ENCODE data around the gene FAT3. TPM values are rescaled to one million over a fixed set of nuclear protein-coding genes. Genes with fewer than 3 reads are reported as not detected.

Gene FAT3
- total RNA-seq, 2 donors from 2014 or later: 0.06 to 0.73 TPM

DNA sequence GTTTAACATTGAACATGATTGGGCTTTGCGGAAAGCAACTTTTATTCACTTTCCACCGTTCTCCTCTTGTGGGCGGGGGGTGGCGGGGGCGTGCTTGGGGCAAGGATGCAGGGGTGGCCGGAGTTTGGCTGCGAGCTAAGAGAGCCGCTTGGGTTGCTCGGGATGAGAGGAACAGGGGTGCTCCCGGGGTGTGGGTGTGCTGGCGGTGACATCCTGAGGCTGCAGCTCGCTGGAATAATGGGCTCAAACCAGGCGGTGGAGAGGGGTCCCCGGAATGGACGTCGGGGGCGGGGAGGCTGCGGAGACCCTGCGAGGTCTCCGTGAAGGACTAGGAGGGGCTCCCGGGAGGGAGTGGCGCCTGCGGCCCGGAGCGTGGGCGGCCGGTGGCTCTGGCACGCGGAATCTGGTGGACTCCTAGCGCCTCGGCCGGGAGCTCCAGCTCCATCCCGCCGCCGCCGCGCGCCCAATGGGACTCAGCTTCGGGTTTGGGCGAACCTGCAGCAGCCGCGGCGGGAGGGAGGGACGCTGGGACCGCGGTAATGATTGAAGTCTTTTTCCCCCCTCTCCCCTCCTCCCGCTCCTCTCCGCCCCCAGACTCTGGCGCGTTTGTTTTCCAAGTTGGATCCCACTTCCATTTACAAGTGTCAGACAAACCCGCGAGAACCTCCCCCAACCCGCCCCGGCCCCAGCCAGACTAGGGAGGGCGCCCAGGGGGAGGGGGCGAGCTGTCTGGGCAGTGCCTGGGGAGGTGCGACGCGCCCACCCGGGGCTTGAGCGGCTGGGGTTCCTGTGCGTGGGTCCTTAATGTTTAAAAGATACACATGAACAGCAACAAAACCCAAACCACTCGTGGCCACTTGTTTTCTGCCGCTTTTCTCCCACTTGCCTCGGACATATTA is 2.0 kb downstream of the FAT3 start:
- ATAC-seq (no peak), DNase-seq (no peak)
- intact Hi-C loops (cut with DNase I, micrococcal nuclease): no loop called here

DNA sequence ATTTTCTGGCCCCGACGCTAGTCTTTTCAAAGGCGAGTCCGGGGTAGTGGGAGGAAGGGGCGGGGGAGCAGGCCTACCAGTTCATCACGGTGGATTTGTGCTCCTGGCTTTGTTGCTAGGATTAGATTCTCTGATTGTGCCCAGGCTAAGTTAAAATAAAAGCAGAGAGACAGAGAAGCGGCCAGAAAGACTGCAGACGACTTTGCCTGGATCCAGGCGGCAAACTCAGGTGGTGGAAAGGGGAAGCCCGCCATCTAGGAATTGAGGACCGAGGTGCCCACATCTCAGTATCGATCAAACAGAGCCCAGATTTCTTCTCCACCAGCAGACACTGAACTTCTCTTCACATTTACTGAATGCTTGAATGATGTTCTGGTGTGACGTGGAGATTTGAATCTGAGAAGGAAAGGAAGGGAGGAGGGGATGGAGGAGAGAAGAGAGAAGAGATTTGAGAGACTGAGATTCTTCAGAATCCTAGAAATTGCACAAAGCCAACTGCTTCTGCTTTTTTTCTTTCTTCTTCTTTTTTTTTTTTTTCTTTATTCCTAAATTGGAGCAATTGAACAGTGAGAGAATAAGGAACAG is 2.7 kb downstream of the FAT3 start:
- ATAC-seq: no peak
- DNase-seq: no peak
- intact Hi-C loops (cut with DNase I, micrococcal nuclease): no loop called here

GRCh38 chr11:92227959-92228935 is 3.6 kb downstream of the FAT3 start:
- intact Hi-C loops (cut with DNase I, micrococcal nuclease): no loop called here
- ATAC-seq (no peak), DNase-seq (no peak)

DNA sequence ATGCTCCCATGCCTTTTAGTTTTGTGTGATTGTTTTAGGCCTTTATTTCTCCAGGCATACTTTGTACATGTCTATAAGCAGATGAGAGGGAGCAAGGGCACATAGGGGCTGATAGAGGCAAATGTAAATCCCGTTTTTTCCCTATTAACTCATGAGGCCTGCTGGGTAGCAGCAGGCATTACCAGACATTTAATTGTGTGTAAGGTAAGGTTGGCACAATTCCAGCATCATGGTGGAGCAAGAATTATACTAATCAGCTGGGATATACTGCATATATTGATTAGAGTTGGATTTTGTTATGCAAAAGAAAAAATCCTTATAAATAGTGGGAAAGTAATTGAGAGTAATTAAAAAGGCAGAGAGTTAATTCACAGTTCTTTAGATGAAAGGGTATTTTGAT is 12.2 kb downstream of the FAT3 start:
- no peak for ATAC-seq
- DNase-seq: no peak
- intact Hi-C loops (cut with DNase I, micrococcal nuclease): no loop called here

GRCh38 chr11:92240916-92241315 is 16.3 kb downstream of the FAT3 start:
- intact Hi-C loops (cut with DNase I, micrococcal nuclease): no loop called here

DNA sequence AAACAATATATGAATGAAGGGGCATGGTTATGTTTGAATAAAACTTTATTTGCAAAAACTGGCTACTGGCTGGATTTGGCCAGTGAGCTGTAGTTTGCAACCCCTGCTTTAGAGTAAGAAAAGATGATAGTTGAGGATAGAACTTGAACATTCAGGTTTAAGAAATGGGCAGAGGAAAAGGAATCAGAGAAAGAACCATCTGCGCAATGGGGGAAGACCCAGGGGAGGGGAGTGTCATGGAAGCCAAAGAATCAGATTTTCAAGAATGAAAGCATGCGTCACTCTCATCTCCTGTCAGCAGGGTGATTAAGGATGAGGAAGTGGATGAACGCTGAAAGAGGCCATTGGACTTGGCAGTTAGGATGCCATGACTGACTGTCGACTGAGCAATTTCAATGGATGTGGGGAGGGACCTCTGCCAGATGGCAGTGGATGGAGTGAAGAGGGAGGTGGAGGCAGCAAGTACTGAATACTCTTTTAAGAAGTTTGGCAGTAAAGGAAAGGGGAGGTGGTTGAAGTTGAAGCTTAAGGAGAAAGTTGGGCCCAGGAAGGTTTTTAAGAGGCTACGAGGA is 21.2 kb downstream of the FAT3 start:
- no peak for DNase-seq
- no peak for ATAC-seq
- intact Hi-C loops (cut with DNase I, micrococcal nuclease): no loop called here

More at GRCh38 chr11:92240916-92241315, 16.3 kb downstream of the FAT3 start:
- DNase-seq (no peak), ATAC-seq (no peak)

GRCh38 chr11:92246630-92247029 is 22.0 kb downstream of the FAT3 start:
- ATAC-seq (no peak), DNase-seq (no peak)
- intact Hi-C loops (cut with DNase I, micrococcal nuclease): no loop called here

- intact Hi-C loops (cut with DNase I, micrococcal nuclease): no loop called here
- ATAC-seq (no peak), DNase-seq (no peak)
Observed at GRCh38 chr11:92249156-92249753, 24.6 kb downstream of the FAT3 start.

GRCh38 chr11:92251980-92252379 is 27.4 kb downstream of the FAT3 start:
- no peak for ATAC-seq
- no peak for DNase-seq

DNA sequence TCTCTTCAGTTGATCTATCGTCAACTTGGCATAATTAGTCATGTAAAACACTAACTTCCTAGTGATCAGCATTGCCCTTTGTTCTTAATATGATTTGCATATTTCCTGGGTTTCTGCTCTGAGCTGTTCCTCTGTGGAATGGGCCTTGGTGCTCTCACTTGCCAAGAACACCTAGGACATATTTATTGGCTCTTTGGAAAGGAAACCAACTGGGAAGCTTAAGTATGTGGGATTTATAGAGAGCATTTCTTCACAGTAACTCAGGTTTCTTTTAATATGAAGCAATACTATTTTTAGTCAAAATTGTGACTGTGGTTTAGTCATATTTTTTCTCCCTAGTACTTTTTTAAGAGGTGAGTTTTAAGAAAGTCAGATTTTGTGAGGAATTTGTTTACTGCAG is 28.8 kb downstream of the FAT3 start:
- no peak for DNase-seq
- ATAC-seq: no peak
- intact Hi-C loops (cut with DNase I, micrococcal nuclease): no loop called here

More at GRCh38 chr11:92251980-92252379, 27.4 kb downstream of the FAT3 start:
- intact Hi-C loops (cut with DNase I, micrococcal nuclease): no loop called here

GRCh38 chr11:92253945-92254344 is 29.3 kb downstream of the FAT3 start:
- no peak for ATAC-seq
- intact Hi-C loops (cut with DNase I, micrococcal nuclease): no loop called here
- no peak for DNase-seq

DNA sequence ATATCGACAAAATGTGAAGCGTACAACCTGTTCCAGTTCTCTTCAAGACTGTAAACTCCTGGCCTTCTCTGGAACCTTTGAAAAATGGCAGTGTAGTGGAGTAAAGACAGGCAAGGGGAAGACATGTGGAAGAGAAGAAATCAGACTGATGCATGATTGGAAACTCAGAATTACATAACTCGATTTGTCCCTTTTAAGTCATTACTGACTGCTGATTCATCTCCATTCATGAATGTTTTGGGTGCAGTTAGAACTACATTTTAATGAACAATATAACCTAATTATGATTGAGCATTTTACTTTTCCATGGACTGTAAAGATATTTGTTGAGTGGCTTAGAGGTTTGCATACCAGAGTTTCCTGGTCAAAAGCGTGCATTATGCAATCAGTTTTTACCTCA is 32.9 kb downstream of the FAT3 start:
- intact Hi-C loops (cut with DNase I, micrococcal nuclease): no loop called here
- no peak for DNase-seq
- ATAC-seq: no peak

GRCh38 chr11:92259861-92260260 is 35.2 kb downstream of the FAT3 start:
- no peak for DNase-seq
- intact Hi-C loops (cut with DNase I, micrococcal nuclease): no loop called here
- no peak for ATAC-seq

- intact Hi-C loops (cut with DNase I, micrococcal nuclease): no loop called here
- no peak for DNase-seq
- ATAC-seq: no peak
Observed at GRCh38 chr11:92264350-92264749, 39.7 kb downstream of the FAT3 start.

DNA sequence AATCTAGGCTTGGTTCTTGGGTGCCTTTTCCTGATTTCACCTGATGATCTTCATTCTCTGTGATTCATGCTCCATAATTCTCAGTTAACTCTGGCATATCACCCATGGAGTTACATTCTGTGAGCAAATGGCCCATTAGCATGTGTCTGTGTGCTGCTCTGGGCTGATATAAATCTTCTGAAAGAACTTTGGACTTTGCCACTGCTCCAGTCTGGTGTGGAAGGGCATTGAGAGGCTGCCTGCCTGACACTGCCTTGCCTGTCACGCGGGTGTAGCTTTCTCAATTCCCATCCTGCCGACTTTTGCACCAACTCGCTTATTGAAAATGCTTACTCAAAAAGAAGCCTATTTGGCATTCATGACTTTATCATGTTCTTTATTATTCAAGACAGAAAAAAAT is 42.2 kb downstream of the FAT3 start:
- DNase-seq: no peak
- intact Hi-C loops (cut with DNase I, micrococcal nuclease): no loop called here

DNA sequence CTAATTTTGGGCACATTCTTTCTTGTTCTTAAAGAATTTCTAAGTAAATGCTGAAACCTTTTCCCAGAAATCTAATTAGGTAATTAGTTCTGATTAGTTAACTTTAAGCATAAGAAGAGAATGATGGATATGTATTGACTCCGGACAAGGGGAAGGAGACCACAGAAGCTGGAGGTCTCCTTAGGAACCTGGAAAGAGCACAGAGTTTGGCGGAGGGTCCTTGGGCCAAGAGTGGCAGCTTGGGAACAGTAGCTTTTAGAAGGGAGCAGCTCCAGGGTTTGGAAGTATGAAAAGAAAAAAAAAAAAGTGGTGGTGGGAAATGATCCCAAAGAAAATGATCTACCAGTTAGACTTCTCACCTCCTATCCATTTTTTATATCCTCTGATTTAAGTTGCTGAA is 42.7 kb downstream of the FAT3 start:
- intact Hi-C loops (cut with DNase I, micrococcal nuclease): no loop called here
- ATAC-seq (no peak), DNase-seq (no peak)

More for the DNA sequence above, 42.2 kb downstream of the FAT3 start:
- peak; percentile 91 for ATAC-seq

DNA sequence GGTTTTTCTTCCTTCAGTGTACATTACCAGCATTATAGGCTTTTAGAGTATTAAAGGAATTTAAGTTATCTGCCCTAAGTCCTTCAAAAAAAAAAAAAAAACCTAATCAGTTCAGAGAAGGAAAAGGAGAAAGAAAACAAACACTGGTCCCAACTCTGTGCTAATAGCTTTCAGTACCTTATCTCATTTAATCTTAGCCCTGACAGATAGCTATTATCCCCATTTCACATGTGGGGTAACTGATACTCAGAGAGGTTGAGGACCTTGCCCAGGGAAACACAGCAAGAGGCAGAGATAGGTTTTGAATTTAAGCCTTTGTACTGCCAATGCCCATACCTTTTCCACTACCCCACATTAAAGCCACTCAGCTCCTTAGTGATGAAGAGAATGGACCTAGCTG is 43.4 kb downstream of the FAT3 start:
- intact Hi-C loops (cut with DNase I, micrococcal nuclease): no loop called here
- ATAC-seq (no peak), DNase-seq (no peak)

GRCh38 chr11:92268546-92268945 is 43.9 kb downstream of the FAT3 start:
- intact Hi-C loops (cut with DNase I, micrococcal nuclease): no loop called here
- no peak for ATAC-seq
- no peak for DNase-seq

- intact Hi-C loops (cut with DNase I, micrococcal nuclease): no loop called here
- DNase-seq (no peak), ATAC-seq (no peak)
Observed at GRCh38 chr11:92269021-92269420, 44.4 kb downstream of the FAT3 start.
